Epidermal melanocyte (primary cell): ENCODE measurements around the gene NRCAM.

ENCODE experiments used
- DNase-seq: peaks from one replicate; pipeline ENCODE4 v3.0.0; 2011; ENCODE audit warnings: low spot score; ENCODE audit not compliant: insufficient read length

Gene NRCAM

DNA sequence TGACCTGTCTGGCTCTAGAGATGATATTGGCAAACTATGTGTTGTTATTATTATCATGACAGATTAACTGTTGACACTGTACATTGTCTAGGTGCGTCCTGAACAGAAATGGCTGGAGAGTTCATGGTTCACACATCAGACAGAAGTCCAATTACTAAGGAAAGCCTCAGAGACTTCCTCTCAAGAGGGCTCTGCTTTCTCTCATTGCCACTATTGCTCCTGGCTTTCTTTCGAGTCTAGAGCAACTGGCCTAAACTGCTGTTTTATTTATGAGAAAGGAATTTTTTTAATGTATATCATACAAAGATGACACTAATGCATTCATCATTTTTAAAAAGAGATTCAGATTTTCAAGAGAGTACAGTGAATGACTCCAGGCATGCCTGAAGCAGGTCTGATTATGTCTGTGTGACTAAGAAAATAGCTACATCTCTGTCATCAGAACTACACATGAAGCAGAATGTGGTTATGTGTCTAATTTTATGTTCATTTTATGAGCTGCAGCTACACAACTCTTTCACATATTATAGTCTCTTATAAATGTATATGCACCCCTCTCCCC lies 30.4 kb downstream of the NRCAM start:
- no peak for DNase-seq

DNA sequence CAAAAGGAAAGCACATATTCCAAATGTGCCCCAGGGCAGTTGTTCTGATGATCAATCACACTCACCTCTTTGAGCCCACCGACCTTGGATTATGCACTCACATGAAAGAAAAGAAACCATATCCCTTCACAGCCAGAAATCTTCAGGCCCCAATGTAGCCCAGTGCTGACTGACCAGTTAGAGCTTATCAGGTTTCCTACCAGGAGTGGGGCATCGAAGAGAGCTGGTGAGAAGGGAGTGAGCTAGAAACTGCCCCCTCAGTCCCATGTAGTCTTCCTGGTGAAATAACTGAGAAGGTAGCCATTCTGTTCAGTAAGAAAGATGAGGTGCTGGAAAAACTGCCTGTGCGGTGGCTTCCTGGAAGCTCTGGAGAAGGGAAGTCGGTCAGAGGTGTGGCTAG lies 32.2 kb downstream of the NRCAM start:
- DNase-seq = no peak

DNA sequence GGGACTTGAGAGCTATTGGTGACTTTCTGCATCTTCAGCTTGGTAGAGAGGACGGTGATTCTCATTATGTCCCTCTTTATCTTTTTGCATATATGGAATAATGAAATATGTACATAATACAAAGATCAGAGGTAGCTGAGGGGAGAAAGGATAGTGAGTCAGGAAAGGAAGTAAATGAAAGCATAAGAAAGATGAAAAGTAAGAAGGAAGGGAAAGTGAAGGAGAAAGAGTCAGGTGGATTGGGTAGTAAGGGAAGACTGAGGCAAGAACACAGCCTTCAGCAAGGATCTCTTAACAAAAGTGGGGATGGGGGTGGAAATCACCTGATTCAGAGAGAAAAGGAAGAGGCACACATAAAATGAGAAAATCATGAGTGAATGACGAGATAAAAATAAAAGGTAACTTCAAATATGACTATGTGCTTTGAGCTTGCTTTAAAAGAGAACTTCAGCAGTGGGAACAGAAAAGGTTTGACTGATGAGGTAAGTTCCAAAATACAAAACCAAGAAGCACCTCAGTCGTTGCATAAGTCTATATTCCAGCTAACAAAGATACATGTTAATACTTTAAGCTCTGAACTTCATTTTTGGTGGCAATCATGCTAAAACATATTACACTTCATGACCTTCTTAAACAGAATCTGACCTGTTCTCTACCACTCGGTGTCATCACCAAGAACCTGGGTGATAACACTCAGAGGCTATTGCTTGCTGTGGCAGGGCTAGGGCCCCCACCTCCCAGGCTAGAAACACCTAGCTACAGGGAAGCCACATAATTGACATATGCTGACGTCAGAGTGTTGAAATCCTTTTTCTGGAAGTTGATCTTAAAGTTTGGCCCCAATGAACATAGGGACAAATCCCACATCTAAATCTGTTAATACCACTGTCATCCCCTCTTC lies 32.9 kb downstream of the NRCAM start:
- DNase-seq = no peak

DNA sequence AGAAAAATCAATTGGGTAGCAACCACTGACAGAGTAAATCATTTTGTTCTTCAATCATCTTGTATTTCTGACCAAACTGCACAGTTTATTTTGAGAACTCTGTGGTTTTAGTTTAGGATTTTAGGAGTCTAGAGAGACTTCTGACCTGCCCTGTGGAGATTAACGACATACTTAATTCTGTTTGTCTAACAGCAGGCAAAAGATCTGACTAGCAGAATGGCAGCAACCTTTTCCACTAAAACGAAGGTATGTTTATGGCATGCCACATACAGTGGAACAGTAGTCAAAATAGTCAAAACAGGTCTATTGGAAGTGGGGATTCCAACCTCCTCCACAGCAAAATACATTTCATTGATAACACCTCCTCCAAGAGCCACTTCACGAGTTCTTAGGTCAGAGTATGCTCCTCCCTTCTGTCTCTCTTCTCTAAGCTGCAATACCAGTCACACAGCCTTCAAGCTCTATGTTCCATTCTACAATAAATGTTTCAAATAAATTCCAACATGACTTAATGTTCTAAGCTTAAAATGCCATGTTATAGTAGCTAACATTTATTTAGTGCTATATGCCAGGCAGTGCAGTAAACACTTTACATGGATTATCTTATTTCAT lies 34.4 kb downstream of the NRCAM start:
- no peak for DNase-seq

DNA sequence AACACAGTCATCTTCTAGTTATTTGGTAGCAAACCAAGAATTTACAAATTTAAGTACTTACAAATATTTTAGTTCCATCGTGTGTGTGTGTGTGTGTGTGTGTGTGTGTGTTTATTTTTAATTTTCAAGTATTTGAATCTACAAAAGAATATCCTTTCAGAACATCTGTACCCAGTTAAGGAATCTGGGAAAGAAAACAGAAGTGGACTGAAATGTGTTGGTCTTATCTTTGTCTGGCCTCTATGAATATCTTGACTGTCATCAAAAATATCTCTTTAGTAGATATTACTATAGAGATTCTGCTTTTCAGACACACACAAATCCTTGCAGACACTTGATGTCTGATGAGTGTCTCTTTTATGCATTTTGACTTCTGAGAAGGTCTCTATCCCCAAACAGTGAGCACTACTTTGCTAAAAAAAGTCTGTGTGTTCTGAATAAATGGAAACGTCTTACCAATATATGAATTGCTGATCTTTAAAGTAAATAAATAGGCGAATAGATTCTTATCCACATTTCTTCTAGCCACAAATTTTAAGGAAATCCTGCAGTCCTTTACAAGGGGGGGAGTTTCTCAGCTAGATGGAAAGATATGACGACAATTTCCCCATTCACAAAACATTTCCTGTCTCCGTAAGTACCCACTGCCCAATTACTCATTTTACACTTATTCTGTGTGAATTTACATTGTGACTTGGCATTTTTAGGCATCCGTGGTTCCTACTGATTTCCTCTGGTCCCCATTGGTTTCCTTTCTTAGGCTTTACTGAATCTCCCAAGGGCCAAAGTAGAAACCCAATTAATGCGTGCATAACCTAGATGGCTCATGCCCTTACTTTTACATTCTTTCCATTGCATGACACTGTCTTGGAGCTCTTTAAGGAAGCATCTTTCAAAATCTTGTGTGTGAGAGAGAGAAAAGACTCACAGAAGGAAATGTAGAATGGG lies 36.0 kb downstream of the NRCAM start:
- DNase-seq = no peak

DNA sequence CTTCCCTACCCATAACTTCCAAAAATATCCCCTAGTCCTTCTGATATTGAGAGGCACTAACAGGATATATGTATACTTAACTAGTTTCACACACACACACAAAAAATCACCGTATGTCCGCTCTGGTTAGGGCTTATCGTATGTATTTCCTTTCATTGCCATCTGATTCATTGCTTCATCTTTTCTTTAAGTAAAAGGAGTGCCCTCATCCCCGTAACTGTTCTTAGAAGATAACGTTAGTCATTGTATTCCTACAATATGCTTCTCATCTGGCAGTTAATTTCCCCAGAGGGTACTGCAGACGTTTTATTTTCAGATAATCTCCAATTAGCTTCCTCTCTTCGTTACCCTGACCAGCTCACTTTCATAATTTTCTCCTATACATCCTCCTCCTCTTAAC lies 37.3 kb downstream of the NRCAM start:
- no peak for DNase-seq

DNA sequence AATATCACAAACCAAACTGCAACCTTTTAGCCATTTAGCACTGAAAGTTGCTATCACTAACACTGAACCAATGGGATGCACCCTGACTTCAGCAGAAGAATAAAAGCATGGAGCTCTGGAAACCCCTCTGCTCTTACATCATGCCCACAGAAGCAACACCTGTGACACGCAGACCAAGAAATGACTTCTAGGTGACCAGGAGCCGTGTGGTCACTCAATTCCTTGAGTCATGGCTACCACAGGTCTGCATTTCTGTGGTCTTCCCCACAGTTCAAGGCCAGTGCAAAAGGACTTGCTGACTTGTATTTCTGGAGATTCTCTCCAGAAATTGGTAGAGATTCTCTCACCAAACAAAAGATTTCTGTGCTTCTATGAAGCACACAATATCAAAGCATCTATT lies 38.3 kb downstream of the NRCAM start:
- DNase-seq = no peak

DNA sequence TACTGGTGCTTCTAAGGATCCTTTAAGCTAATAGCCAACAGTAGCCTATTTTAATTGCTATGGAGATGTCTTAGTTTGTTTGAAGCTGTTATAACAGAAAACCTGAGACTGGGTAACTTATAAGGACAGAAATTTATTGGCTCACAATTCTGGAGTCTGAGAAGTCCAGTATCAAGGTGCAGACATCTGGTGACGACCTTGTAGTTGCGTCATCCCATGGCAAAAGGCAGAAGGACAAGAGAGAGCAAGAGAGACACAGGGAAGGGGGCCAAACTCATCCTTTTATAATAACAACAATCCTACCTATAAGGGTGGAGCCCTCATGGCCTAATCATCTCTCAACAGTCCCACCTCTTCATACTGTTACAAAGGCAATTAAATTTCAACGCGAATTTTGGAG lies 39.1 kb downstream of the NRCAM start:
- no peak for DNase-seq

DNA sequence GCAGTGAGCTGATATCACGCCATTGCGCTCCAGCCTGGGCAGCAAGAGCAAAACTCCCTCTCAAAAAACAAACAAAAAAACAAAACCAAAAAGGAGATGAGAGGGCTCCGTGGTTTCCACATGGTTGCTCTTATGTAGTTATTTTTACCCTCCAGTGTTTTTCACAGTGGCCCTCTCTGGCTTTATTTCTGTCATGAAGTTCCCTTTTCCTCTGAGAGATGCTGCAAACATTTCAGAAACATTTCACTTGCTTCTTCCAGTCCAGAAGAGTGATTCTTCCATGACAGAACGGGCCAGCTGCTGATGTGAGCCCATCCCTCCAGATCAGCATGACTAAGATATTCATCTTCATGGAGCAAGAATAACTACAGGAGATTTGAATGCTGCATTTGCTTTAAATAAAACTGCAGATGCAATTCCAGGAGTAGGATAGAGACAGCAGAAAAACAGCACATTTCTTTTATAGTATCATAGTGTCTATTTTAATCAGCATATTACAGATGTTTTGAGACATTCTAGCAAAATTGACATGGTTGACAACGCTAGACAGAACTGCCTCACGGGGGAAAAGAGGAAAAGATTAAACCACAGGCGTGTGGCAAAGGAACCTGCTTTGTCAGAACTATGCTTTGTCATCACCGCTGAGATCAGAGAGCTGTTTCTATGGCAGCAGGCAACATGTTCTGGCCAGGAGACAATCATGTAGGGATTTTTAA lies 40.3 kb downstream of the NRCAM start:
- DNase-seq = no peak

DNA sequence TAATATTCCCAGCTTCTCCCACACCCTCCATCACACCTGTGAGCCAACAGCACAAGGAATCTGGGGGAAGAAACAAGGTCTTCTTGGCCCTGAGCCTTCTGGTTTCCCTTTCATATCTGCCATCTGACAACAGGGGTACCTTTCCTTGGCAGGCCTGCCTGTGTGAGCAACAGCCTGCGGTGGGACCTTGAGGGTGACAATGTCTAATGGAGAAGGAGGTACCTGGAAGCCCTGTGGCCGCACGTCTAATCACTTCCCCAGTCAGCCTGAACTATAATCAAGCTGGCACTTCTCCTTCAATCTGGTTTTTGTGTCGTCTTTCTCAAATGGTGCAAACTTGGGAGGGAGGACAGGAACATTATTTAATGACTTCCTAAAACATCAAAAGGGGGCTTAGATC lies 41.2 kb downstream of the NRCAM start:
- DNase-seq = no peak

DNA sequence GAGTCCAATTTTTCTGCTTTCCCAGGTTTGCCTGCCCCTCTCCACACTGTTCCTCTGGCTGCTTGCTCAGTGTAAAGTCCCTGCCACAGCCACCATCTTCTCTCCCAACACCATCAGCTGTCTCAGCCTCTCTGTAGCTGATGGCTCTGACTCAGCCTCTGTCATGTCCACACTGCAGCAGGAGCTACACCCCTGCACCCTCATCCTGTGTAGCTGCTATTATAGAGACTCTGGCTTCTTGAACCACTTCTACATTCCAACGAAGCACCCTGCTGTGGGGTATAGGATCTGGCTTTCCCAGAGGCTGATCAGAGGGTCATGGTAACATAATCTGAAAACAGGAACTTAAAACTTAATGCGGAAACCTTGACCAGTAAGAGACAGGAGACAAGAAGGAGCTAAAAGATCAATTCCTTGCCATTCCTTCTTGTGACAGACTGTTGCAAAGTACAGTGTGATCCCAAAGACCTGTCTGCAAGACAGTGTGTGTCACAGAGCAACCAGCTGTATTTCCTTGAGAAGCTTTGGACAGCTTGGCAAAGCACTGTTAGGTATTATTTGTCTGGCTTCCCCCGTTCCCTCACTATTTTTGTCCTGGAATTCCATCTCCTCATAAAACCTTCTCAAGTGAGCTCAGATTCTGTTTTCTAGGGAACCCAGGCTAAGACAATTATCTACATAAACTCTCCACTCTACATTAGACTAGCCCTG lies 42.3 kb downstream of the NRCAM start:
- DNase-seq = no peak

DNA sequence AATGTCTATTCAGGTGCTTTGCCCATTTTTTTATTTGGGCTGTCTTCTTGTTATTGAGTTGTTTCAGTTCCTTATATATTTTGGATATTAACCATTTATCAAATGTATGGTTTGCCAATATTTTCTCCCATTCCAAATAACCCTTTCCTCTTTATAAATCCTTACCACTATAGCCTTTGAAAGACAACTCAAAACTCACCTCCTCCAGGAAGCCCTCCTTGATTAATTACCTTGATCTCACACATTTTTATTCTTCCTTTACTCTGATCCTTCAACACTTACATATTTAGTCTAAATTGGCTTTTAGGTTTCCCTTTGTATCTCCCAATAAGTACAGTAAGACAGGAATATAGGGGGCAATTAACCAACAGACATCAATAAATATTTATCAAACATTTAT lies 42.9 kb downstream of the NRCAM start:
- DNase-seq = no peak

DNA sequence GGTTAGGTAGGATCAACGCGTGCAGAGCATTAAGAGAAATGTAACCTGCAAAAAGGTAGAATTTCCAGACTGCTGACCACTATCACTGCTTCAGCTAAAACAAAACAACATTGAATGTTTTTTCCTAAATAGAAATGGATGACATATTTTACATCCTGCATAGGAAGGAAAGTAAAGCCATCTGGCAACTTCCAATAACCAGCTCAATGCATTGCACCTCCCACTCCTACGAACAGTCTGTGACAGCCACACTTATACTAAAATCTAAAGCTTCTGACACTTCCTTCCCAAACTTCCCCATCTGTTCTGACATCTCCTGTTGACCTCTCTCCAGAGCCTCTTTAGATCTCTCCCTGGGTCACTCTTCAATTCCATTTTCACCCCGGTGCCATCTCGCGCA lies 47.1 kb downstream of the NRCAM start:
- DNase-seq = no peak

DNA sequence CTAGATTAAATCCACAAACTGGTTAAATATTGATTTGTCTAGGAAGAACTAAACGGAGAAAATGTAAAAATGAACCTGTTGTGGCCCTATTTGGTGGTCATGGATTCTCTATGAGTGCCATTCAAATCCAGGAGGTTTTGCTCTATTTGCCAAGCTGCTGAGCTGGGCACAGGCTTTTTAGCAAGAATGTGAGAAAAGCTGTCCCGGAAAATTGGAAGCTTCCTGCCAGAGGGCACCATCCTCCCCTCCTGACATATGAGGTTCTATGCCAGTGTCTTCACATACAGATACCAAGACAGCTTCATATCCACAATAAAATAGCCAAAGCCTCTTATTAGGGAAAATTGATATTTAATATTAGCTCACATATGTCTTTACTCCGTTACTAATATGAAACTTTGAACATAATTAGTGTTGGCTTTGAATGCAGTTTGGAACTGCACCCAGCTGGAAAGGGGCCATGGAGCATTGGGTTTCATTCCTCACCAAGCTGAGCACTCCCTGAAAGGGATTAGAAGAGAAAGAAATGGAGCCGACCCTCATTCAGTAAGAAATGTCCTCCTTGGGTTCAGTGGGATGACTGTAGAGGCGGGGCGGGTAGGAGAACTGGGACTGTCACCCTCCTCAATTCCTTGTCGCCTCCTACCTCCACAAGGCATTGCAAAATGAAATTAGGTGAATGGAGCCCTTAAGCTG lies 47.8 kb downstream of the NRCAM start:
- no peak for DNase-seq

DNA sequence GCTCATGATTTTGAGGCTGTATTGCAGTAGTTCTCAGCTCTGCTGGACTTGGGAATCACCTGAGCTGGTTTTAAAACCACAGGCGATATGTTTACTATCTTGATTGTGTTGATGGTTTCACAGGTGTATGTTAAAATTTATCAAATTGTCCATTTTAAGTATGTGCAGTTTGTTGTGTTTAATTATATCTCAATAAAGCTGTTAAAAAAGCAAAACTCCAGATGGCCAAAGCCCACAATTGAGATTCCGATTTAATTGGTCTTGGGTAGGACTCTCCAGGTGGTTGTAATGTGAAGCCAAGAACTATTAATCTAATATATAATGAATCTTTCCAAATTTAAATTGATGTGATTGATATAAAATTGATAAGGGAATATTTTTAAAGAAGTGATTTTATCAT lies 48.6 kb downstream of the NRCAM start:
- DNase-seq = no peak

DNA sequence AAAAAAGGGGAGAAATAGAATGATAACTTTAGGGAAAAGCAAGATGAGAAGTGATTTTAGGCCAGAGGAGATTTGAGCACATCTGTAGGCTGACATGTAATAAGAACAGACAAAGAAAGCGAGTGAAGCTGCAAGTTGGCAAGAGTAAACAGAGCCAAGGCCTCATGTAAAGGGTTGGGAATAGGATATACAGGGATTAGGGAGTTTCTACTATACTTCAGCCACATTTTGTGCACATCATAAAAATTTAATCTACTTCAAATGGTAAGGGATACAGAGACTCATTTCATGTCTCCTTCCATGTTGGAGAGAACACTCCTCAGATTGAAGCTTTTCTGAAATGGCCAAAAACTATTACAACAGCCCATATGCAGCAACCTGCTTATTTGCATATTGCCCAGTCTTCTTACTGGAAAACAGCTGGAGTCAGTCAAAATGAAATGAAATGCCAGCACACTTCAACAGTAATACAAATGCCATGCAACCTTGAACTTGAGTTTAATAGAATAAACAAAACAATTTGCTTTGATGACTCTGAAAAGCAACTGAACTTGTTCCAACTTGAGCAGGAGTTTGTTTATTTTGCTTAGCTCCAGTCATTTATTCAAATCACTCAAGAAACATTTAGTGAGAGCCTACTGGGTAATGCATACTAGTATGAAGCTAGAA lies 49.9 kb downstream of the NRCAM start:
- peak; percentile 33 for DNase-seq

DNA sequence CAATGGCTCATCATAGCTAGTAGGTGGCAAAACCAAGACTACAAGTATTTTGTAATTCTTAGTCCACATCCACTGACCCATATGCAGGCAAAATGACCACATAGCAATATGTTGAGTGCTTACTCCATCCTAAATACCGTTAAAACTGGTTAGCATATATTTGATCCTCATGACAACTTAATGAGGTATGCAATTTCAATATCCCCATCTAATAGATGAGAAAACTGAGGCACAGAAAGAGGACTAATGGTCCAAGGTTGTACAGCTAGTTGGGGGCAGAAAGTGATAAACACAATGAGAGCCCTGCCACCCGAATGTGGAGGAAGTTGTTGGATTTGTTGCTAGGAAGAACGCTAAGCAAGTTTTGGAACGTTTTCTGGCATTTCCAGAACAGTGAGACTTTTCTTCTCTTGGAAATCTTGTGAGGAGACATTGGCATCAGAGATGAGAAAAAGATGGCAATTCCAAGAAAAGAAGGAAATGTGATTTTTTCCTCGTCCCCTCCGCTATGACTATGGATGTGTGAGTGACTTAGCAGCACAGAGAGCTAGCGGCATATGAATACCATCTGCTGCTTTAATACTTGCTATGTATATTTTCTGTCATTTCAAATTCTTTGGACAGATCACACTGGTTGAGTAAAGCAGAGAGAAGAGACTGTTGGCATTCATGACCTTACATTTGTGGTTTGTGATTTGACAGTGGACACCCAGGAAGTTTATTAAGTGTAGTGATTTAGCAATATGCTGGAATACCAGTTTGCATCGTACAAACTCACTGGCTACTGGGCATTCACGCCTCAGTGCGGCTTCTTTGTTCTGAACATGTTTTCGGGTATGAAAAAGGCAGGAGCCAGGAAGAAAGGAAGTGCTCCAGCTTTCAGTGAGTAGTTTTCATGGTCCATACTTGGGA lies 51.5 kb downstream of the NRCAM start:
- no peak for DNase-seq

DNA sequence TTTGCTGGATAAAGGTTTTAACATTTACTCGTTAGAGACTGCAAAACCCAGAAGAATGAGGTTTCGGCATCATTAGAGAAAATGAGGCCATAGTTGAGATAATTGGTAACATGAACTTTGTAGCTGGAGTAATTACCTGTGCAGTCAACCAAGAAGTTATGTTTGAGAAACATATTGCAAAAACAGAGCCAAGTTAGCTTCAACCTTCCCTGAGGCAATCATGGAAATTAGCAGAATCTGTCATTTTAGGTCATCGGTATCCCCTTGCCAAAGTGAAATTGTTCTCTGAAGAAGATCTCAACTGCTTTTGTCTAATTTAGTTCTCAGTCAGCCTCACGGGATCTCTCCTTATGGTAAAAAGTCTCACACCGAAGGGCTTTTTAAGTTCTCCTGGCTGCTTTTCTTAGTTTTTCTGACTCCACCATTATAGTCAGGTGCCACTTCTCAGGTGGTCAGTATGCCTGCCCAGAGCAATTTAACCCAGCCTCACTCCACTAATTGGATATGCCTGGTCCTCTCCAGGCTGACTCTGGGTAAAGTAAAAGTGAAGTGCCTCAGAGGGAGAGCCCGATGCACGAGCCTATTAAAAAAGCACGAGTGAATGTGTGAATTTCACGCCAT lies 52.5 kb downstream of the NRCAM start:
- DNase-seq = no peak
